ENCODE data around the gene SORCS2. TPM values are rescaled to one million over a fixed set of nuclear protein-coding genes. Genes with fewer than 3 reads are reported as not detected.

Gene SORCS2
- total RNA-seq, 1 donor from 2014 or later, result 3.0 TPM

DNA sequence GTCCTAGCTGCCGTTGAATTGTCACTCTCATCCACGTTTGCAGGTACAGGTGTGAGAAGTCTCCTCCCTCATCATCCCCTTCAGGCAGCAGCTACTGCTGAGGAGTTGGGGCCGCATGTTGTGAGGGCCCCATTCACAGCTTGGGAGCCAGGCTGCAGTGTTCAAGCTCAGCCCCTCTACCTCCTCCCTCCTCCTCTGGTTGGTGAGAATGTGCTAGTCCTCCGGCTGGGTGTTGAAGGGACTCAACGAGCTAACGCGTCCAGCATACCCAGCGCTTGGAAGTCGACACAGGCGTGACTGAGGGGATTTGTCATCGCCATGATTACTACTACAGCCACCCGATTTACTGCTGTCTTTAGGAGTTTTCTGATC is 324.4 kb downstream of the SORCS2 start:
- Mint-ChIP-seq H3K27me3 (ENCODE audit: unreplicated experiment) (peaks cover 11% of the 10 kb centered on the region), H3K27ac (ENCODE audit: unreplicated experiment) (no peak overlapping the region), H3K4me1 (ENCODE audit: unreplicated experiment) (no peaks in the 10 kb centered on the region)

DNA sequence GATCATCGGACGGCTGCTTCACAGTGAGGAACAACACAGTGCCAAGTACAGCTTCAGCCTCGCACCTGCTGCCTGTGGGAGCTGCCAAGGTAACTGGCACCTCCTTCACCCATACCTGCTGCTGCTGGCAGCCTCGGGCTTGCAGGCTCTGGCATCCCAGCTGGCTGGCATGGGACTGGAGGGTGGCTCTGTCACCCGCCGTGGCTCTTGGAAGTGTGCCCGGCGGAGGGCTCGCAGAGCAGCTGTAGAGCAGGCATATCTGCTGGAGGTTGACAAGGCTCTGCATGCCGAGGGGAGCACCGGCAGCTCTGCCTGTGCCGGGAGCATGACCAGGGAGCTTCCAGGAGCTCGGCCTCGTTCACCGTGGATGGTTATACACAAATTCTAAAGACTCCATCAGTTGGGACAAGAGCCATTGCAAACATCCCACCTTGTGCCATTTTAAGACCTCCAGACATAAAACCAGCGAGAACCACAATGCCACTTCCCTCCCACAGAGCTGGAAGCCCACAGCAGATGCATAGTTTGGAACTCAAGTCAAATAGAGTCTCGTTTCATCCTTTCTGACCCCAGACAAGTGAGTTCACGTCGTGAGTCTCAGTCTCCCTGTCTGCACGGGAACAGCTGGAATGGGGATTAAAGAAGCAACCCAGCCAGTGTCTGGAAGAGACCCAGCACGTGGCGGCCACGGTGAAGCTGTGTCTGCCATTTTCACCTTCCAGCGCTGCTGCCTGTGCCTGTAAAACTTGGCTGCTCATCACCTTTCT is 326.7 kb downstream of the SORCS2 start:
- Mint-ChIP-seq H3K4me1 (ENCODE audit: unreplicated experiment) (no peaks in the 10 kb centered on the region), H3K9me3 (ENCODE audit: unreplicated experiment) (no peaks in the 10 kb centered on the region), H3K36me3 (ENCODE audit: unreplicated experiment) (no peaks in the 10 kb centered on the region), H3K4me3 (ENCODE audit: unreplicated experiment) (no peak overlapping the region), H3K27ac (ENCODE audit: unreplicated experiment) (no peak overlapping the region), H3K27me3 (ENCODE audit: unreplicated experiment) (peaks cover 16% of the 10 kb centered on the region)
- no peak for DNase-seq (ENCODE audit: extremely low spot score, unreplicated experiment)
- TF ChIP-seq, protein P1, sequence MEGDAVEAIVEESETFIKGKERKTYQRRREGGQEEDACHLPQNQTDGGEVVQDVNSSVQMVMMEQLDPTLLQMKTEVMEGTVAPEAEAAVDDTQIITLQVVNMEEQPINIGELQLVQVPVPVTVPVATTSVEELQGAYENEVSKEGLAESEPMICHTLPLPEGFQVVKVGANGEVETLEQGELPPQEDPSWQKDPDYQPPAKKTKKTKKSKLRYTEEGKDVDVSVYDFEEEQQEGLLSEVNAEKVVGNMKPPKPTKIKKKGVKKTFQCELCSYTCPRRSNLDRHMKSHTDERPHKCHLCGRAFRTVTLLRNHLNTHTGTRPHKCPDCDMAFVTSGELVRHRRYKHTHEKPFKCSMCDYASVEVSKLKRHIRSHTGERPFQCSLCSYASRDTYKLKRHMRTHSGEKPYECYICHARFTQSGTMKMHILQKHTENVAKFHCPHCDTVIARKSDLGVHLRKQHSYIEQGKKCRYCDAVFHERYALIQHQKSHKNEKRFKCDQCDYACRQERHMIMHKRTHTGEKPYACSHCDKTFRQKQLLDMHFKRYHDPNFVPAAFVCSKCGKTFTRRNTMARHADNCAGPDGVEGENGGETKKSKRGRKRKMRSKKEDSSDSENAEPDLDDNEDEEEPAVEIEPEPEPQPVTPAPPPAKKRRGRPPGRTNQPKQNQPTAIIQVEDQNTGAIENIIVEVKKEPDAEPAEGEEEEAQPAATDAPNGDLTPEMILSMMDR (IDR thresholded peaks at IDR 0.05), result no peak

More for the DNA sequence above, 324.4 kb downstream of the SORCS2 start:
- Mint-ChIP-seq H3K36me3 (ENCODE audit: unreplicated experiment) (no peaks in the 10 kb centered on the region), H3K9me3 (ENCODE audit: unreplicated experiment) (no peaks in the 10 kb centered on the region), H3K4me3 (ENCODE audit: unreplicated experiment) (no peak overlapping the region)
- TF ChIP-seq, protein P1 (IDR thresholded peaks at IDR 0.05), result no peak
- no peak for DNase-seq (ENCODE audit: extremely low spot score, unreplicated experiment)

DNA sequence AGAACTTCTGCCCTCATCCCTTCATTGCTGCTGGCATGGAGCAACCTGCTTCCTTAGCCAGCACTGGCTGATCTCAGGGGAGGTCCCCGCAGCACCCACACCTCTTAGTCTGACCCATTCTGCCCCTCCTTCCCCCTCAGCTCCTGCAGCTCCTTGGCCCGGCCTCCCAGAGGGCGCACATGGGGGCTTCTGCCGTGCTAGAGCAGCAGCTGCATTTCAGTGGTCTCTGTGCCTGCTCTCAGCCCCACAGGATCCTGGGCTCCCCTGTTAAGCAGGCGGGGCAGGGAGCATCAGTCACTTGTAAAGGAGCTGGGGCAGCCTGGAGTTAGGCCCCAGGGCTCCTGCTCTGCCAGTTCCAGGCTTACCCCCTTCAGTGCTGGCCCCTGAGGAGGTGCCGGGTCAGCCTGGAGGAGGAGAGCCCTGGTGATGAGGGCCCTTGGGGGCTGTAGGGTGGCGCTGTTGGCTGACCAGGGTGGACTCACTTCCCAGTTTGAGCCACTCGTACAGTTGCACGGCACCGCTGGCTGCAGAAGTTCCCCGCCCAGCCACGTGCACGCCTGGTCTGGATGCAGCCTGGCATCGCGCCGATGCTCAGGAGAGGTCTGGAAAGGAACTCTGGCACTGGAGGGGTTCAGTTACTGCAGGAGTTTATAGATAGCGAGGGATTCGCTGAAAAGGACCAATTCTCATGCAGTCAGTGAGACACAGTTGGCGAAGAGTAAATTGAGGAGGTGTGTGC is 327.5 kb downstream of the SORCS2 start:
- H3K4me3 Mint-ChIP-seq (ENCODE audit: unreplicated experiment), result no peak overlapping the region
- peaks cover 16% of the 10 kb centered on the region for H3K27me3 Mint-ChIP-seq (ENCODE audit: unreplicated experiment)
- TF ChIP-seq, protein P1 (IDR thresholded peaks at IDR 0.05), result no peak

DNA sequence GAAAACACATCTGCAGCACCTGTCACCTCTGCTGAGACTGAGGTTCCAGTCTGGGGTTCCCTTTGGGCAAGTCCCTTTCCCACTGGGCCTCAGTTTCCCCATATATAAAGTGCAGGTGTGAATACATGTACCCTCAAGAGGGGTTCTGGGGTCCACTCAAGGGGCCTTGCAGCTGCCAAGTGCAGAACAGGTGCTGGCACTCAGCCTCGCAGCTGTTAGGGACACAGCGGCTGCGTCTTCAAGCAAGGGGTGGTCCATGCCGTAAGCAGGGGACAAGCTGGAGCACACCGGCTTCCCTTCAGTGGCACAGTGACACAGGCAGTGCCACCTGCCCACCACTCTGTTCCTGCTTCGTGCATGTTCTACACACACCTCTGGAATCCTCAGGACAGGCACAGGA is 329.3 kb downstream of the SORCS2 start:
- H3K4me3 Mint-ChIP-seq (ENCODE audit: unreplicated experiment), result no peak overlapping the region
- no peak for DNase-seq (ENCODE audit: extremely low spot score, unreplicated experiment)
- TF ChIP-seq, protein P1 (IDR thresholded peaks at IDR 0.05), result no peak
- no peaks in the 10 kb centered on the region for H3K36me3 Mint-ChIP-seq (ENCODE audit: unreplicated experiment)
- H3K9me3 Mint-ChIP-seq (ENCODE audit: unreplicated experiment), result no peaks in the 10 kb centered on the region
- H3K27ac Mint-ChIP-seq (ENCODE audit: unreplicated experiment), result no peak overlapping the region
- peaks cover 16% of the 10 kb centered on the region for H3K27me3 Mint-ChIP-seq (ENCODE audit: unreplicated experiment)
- H3K4me1 Mint-ChIP-seq (ENCODE audit: unreplicated experiment), result no peaks in the 10 kb centered on the region

More for the DNA sequence above, 327.5 kb downstream of the SORCS2 start:
- DNase-seq (ENCODE audit: extremely low spot score, unreplicated experiment), result no peak
- Mint-ChIP-seq H3K36me3 (ENCODE audit: unreplicated experiment) (no peaks in the 10 kb centered on the region), H3K9me3 (ENCODE audit: unreplicated experiment) (no peaks in the 10 kb centered on the region), H3K4me1 (ENCODE audit: unreplicated experiment) (no peaks in the 10 kb centered on the region), H3K27ac (ENCODE audit: unreplicated experiment) (no peak overlapping the region)
